Hepatocyte (in vitro differentiated cells): ENCODE results near the gene TCEANC2. TPM values are rescaled to one million over a fixed set of nuclear protein-coding genes. Genes with fewer than 3 reads are reported as not detected.

Experiments used
- DNase-seq: peaks from one replicate; pipeline ENCODE4 v3.0.0-alpha.2; 2016; ENCODE audit warnings: low spot score
- H2AFZ ChIP-seq: fragments of 200-600 bp; sonication (generic); 2 replicates; pipeline ENCODE4 v1.6.0; 2016; ENCODE audit warnings: antibody characterized with exemption, mild to moderate bottlenecking
- H3K27ac ChIP-seq: fragments of 200-600 bp; sonication (generic); 2 replicates; pipeline ENCODE4 v1.5.1; 2016; ENCODE audit warnings: mild to moderate bottlenecking
- H3K27me3 ChIP-seq: fragments of 200-600 bp; sonication (generic); 2 replicates; pipeline ENCODE4 v1.6.1; 2016
- H3K36me3 ChIP-seq: fragments of 200-600 bp; sonication (generic); replicated peaks from 2 replicates; pipeline ENCODE4 v1.5.1; 2016; ENCODE audit warnings: low read depth; ENCODE audit not compliant: insufficient read depth
- H3K4me1 ChIP-seq: fragments of 200-600 bp; sonication (generic); 2 replicates; pipeline ENCODE4 v1.5.1; 2016; ENCODE audit warnings: mild to moderate bottlenecking, moderate library complexity; ENCODE audit not compliant: insufficient read depth
- H3K4me2 ChIP-seq: fragments of 200-600 bp; sonication (generic); 2 replicates; pipeline ENCODE4 v1.6.0; 2016
- H3K4me3 ChIP-seq: fragments of 200-600 bp; sonication (generic); 2 replicates; pipeline ENCODE4 v1.5.1; 2016; ENCODE audit warnings: mild to moderate bottlenecking
- H3K79me2 ChIP-seq: fragments of 200-600 bp; sonication (generic); 2 replicates; pipeline ENCODE4 v1.6.0; 2017; ENCODE audit warnings: mild to moderate bottlenecking
- H3K9me2 ChIP-seq: fragments of 200-600 bp; sonication (generic); replicated peaks from 2 replicates; pipeline ENCODE4 v1.6.0; 2017; ENCODE audit warnings: mild to moderate bottlenecking; ENCODE audit not compliant: insufficient read depth
- H3K9me3 ChIP-seq: fragments of 200-600 bp; sonication (generic); 2 replicates; pipeline ENCODE4 v1.5.1; 2016; ENCODE audit warnings: low read depth, mild to moderate bottlenecking
- H4K20me1 ChIP-seq: fragments of 200-600 bp; sonication (generic); 2 replicates; pipeline ENCODE4 v1.6.0; 2016; ENCODE audit warnings: mild to moderate bottlenecking; ENCODE audit not compliant: insufficient read depth, poor library complexity, severe bottlenecking
- CTCF ChIP-seq: fragments of 200-600 bp; sonication (generic); IDR thresholded peaks from 2 replicates; pipeline ENCODE4 v1.5.1; 2016; ENCODE audit warnings: antibody characterized with exemption, mild to moderate bottlenecking; ENCODE audit not compliant: poor library complexity
- EZH2 ChIP-seq: fragments of 200-600 bp; sonication (generic); IDR thresholded peaks from 2 replicates; pipeline ENCODE4 v1.6.1; 2016; ENCODE audit warnings: antibody characterized with exemption, mild to moderate bottlenecking, borderline replicate concordance
- EZH2phosphoT487 ChIP-seq: fragments of 200-600 bp; sonication (generic); IDR thresholded peaks from one replicate; pipeline ENCODE4 v1.6.1; 2018; ENCODE audit warnings: antibody characterized with exemption, mild to moderate bottlenecking, low read depth, moderate library complexity; ENCODE audit not compliant: unreplicated experiment, severe bottlenecking
- WGBS: methylation state at CpG from one replicate; pipeline ENCODE4 v1.1.6; 2016; ENCODE audit warnings: low lambda C conversion rate; ENCODE audit errors: missing lambda C conversion rate; 5-methylcytosine and 5-hydroxymethylcytosine counted together
- polyA plus RNA-seq: library from polyadenylated mRNA; unstranded; fragments of >200 nt; fragmentation: Nextera tagmentation; extraction: Ambion mirVana; gene quantifications from 2 replicates; pipeline ENCODE4 v1.2.1, GENCODE V29; 2016
- total RNA-seq: library from RNA; depleted of rRNA; stranded (reverse); fragments of >200 nt; gene quantifications from 2 replicates; pipeline ENCODE4 v1.2.3, GENCODE V29; 2014

Gene TCEANC2
- total and polyA plus RNA-seq, 2 experiments from 2014 or later: 3.0 to 3.2 TPM

DNA sequence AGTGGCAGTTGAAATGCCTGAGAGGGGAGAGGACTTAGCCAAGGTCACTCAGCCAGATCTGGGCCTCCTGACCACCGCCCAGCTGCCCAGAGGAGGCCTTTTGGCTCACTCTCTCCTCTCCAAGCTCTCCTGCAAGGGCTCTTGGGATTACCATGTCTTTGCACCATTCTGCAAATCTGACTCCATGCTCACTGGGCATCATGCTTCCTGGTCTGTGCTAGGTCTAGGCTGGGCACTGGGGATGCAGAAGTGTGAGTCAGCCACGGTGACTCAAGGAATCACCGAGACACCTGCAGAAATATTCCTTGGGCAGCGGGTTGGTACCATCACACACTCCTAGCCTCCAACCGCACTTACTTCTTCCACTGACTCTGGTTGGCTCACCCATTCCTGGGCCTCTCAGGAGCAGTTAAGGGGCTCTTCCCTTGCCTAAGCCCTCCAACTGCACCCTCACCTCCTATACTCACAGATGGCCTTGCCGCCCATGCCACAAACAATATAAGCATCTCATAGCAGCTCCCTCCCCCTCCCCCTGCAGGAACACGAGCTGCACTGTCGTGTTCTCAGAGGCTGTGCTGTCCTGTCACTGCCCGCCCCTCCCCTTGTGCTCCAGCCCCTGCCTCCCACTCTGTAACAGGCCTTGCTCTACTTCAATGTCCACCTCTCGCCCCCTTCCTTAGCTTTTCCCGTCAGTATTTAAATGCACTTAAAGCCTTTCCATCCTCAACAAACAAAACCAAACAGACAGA, 64.6 kb downstream of the TCEANC2 start:
- Histone ChIP-seq H3K4me1 (peaks cover 12% of the 10 kb centered on the region), H3K9me3 (no peaks in the 10 kb centered on the region), H3K27ac (no peak overlapping the region), H3K79me2 (no peaks in the 10 kb centered on the region), H3K36me3 (no peaks in the 10 kb centered on the region), H2AFZ (no peak overlapping the region), H4K20me1 (no peaks in the 10 kb centered on the region), H3K4me2 (no peak overlapping the region), H3K4me3 (no peak overlapping the region), H3K27me3 (no peaks in the 10 kb centered on the region), H3K9me2 (no peaks in the 10 kb centered on the region)
- DNase-seq: no peak
- 79% methylated on average over 11 of the region's 11 CpGs for WGBS
- TF ChIP-seq EZH2phosphoT487 (no peak), EZH2 (no peak), CTCF (no peak)

- no peak overlapping the region for H3K27ac ChIP-seq
- no peak overlapping the region for H3K4me3 ChIP-seq
- H3K4me2 ChIP-seq: no peak overlapping the region
- no peaks in the 10 kb centered on the region for H3K9me2 ChIP-seq
- peaks cover 12% of the 10 kb centered on the region for H3K4me1 ChIP-seq
- no peak overlapping the region for H2AFZ ChIP-seq
- 74% methylated on average over 8 of the region's 8 CpGs for WGBS
- TF ChIP-seq EZH2 (no peak), CTCF (no peak), EZH2phosphoT487 (no peak)
- no peaks in the 10 kb centered on the region for H4K20me1 ChIP-seq
- H3K36me3 ChIP-seq: no peaks in the 10 kb centered on the region
- no peaks in the 10 kb centered on the region for H3K79me2 ChIP-seq
- H3K9me3 ChIP-seq: no peaks in the 10 kb centered on the region
- DNase-seq: no peak
- no peaks in the 10 kb centered on the region for H3K27me3 ChIP-seq
Measured at GRCh38 chr1:54118704-54119103, 65.3 kb downstream of the TCEANC2 start.

DNA sequence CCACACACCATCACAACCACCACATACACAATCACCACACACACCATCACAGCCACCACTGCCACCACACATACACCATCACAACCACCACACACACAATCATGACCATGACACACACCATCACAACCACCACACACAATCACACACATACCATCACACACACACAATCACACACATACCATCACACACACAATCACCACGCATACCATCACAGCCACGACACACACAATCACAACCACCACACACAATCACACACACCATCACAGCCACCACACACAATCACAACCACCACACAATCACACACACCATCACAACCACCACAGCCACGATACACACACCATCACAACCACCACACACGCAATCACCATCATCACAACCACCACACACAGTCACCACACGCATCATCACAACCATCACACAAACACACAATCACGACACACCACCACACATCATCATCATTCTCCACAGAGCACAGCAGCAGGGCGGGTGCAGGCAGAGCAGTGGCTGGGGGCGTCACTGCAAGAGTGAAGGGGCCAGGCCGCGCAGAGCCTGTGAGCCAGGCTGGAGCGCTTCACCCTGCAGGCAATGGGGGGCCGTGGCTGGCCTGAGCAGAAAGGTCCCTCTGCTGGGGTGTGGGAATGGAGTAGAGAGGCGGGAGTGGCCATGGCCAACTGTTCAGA, 66.8 kb downstream of the TCEANC2 start:
- Histone ChIP-seq H2AFZ (no peak overlapping the region), H3K4me2 (no peak overlapping the region), H3K27me3 (no peaks in the 10 kb centered on the region), H3K4me1 (peaks cover 12% of the 10 kb centered on the region), H3K9me2 (no peaks in the 10 kb centered on the region), H3K79me2 (no peaks in the 10 kb centered on the region), H4K20me1 (no peaks in the 10 kb centered on the region), H3K36me3 (no peaks in the 10 kb centered on the region), H3K4me3 (no peak overlapping the region), H3K27ac (no peak overlapping the region), H3K9me3 (no peaks in the 10 kb centered on the region)
- no peak for DNase-seq
- 96% methylated on average over 13 of the region's 13 CpGs for WGBS
- TF ChIP-seq EZH2 (no peak), CTCF (no peak), EZH2phosphoT487 (no peak)
